GM19372 (cell line): Measurements from ENCODE around the gene SLC4A3.
"Not testable (repeated sequence)": the region's sequence is repeated elsewhere in the genome, so short reads cannot be mapped to it uniquely, and the experiment has no call there.

Experiments used
- ATAC-seq: cut with Tn5 transposase; IDR thresholded peaks from one replicate; pipeline ENCODE4 v1.9.1; 2021; ENCODE audit warnings: mild to moderate bottlenecking, low read depth, moderate library complexity; ENCODE audit not compliant: unreplicated experiment

SLC4A3 gene

DNA sequence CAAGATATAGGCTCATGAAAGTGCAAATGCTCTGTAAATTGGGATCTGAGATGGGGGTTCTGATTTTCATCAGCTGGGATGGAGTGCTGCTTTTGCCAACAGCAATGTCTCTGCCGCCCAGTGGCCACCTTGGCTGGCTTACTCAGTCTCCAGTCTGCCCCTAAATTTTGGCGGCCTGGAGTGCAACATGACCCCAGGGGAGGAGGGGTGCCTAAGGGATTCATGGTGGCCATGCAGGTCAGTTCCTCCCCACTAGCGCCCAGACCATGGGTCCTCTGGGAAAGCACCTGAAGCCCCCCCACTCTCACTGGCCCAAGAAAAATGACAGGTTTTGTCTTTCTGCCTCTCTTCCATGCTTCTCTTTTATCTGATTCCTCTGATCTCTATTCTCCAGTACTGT lies 45.0 kb downstream of the SLC4A3 start:
- ATAC-seq: no peak

DNA sequence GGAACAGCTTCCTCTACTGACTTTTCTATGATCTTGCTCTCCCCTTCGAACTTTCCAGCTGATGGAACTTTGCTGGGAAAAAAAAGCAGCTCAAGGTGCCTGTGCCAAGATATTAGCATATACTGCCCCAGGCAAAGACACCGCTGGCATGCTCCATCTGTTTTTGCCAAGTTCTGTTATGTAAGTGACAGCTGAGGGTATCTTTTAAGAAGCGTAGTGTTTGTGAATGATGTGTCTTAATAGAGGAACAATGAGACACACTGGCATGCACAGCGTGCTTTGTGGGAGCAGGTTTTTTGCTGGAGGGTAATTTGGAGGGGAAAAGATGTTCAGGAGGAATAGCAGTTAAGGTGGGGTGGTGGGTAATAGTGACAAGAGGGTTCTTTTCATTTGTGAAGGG lies 47.8 kb downstream of the SLC4A3 start:
- no peak for ATAC-seq

DNA sequence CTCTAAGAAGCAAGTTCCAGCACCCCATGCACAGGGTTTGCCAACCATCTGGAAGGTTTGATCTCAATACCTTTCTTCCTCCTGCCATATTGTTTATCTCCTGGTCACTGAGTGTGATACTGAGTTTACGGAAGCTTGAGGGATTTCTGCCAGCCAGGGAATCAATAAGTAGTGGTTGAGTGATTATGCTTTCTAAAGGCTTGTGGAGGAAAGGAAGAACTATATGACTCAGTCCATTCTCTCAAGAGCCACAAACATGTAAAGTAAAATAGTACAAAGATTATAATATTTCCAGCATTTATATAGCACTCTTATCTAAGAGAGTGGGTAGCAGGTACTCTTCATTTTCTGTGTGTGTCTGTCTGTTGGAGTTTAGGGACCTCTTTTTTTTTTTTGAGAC lies 49.2 kb downstream of the SLC4A3 start:
- no peak for ATAC-seq

DNA sequence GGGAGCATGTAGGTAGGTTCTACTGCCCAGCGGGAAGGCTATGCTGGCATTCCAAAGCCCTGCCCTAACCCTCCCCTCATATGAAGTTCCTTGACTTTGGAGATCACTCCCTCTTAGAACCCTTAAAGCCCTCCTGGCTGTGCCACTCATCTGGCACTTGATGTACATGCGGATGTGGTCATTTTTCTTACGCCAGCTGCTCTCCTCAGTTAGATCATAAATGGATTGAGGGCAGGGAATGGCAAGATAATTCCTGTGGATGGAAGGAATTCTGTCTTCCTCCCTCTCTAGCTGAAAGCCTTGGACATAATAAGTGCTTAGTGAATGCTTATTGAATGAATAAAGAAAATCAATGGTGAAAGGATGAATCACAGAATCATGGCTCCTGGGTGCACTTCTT lies 51.6 kb downstream of the SLC4A3 start:
- no peak for ATAC-seq

DNA sequence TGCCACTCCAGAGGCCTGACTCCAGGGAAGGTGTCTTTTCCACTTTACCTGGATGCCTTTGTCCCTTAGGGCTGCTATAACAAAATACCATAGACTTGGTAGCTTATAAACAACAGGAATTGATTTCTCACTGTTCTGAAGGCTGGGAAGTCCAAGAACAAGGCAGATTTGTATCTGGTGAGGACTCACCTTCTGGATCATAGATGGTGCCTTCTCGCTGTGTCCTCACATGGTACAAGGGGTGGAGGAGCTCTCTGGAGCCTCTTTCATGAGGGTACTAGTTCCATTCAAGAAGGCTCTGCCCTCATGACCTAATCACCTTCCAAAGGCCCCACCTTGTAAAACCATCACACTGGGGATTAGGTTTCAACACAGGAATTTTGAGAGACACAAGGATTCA lies 52.1 kb downstream of the SLC4A3 start:
- ATAC-seq: no peak

DNA sequence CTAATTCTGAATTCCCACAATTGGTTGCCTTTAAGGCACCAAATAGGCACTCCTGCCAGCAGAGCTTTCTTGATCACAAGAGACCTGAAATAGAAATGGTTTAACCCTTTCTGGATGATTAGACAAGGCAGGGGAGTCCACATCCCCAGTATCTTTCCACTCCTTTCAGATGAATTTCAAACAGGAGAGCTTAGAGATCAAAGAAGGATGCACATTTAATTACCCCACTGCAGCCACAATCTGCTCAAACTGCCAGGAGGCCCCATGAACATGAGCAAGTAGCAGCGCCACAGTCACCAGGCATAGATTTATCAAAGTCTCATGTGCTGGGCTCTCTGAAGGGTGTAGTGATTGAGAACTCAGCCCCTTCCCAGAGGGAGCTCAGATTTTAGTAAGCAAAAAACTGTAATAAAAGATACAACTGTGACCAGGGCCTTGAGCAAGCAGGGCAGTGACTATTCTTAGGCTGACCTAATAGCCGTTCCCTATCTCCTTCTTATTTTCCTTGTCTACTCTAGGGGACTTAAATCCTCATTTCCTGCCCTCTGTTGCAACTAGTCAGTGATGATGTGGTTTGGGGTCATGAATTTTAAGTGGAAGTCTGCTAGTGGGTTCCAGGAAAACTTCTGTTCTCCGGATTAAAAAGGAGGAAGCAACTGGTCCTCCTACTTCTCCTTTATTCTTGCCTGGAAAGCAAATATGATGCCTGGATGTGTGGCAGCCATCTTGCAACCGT lies 53.7 kb downstream of the SLC4A3 start:
- no peak for ATAC-seq

DNA sequence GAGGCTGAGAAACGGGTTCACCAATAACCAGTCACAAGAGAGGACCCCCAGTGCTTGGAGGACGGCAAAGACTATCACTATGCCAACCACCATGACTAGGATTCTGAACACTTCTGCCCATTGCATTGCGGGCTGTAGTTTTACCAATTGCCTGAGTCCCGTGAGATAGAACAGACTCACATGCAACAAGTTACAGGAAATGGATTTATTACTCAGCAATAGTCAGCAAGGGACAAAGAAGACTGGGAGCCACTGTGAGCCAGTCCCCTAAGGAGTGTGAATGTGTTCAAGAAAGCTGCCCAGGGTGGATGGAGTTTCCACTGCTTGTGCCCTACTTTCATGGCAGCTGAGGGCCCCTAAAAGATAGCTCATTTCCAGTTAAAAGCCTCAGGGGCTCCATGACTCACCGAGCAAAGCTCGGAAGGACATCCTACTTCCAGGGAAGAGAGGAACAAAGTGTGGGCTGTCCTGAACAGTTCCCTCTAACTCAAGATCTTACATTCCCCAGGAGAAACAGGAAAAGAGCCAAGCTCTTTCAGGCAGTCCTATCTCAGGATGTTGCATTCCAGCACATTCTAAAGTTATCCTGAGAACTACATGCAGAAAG lies 54.4 kb downstream of the SLC4A3 start:
- ATAC-seq: no peak

DNA sequence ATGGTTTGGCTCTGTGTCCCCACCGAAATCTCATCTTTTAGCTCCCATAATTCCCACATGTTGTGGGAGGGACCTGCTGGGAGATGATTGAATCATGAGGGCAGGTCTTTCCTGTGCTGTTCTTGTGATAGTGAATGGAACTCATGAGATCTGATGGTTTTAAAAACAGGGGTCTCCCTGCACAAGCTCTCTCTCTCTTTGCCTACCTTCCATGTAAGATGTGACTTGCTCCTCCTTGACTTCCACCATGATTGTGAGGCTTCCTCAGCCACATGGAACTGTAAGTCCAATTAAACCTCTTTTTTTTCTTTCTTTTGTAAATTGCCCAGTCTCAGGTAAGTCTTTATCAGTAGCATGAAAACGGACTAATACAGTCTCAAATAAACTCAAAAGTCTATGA lies 56.0 kb downstream of the SLC4A3 start:
- ATAC-seq: not testable (repeated sequence)

DNA sequence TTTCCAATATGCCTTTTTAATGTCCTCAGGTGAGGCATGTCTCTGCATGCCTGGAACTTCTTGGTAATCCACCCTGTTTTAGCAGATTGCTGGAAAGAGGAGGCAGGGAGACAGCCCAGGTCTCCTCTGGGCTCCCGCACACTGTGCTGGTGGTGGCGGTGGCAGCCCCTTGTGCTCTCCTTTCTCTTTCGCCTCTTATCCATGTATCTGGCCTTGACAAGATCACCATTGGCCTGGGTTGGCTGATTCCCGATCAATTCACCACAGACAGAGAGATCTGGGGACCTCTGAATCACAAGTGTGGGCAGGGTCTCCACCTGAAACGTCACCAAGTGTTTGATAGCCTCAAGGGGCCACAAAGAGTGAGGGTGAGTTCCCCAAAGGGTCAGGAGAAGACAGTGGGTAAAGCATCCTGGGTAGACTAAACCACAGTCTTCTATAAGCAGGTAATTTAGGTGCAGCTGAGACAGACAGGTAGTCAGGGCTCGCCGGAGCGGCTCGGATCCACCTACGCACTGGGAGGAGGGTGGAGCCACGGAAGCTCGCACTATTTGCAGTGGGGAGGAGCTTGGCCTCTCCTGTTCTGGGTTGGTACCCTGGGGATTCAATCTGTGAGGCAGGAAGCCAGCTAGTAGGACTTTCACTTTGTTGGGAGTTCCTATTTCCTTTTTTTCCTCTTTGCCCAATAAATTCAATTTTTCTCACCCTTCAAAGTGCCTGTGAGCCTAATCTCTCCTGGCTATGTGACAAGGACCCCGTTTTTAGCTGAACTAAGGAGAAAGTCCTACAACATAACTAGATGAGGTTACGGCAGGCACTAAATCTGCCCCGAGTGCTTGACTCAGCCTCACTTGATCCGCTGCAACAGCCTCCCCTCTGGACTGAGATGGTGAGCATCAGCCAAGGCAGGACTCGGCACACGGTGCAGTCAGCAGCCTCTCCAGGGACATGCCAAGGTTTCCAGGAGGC lies 57.6 kb downstream of the SLC4A3 start:
- peak; percentile 97 for ATAC-seq

DNA sequence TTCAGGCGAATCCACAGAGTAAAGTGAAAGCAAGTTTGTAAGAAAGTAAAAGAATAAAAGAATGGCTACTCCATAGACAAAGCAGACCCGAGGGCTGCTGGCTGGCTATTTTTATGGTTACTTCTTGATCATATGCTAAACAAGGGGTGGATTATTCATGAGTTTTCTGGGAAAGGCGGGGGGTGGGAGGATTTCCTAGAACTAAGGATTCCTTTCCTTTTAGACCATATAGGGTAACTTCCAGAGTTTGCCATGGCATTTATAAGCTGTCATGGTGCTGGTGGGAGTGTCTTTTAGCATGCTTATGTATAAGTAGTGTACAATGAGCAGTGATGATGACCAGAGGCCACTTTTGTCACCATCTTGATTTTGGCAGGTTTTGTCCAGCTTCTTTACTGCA lies 59.8 kb downstream of the SLC4A3 start:
- no peak for ATAC-seq

DNA sequence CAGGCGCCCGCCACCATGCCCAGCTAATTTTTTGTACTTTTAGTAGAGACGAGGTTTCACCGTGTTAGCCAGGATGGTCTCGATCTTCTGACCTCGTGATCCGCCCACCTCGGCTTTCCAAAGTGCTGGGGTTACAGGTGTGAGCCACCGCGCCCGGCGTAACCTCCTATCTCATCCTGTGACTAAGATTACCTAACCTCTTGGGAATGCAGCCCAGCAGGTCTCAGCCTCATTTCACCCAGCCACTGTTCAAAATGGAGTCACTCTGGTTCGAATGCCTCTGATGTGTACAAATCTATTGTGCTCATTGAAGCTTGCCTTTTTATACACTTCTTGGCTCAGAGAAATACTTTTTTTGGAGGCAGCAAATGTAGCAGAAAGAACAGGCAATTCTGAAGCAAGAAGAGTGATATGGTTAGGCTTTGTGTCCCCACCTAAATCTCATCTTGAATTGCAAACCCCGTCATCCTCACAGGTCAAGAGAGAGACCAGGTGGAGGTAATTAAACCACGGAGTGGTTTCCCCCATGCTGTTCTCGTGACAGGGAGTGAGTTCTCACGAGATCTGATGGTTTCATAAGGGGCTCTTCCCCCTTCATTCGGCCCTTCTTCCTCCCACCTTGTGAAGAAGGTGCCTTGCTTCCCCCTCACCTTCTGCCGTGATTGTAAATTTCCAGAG lies 60.6 kb downstream of the SLC4A3 start:
- ATAC-seq: no peak

DNA sequence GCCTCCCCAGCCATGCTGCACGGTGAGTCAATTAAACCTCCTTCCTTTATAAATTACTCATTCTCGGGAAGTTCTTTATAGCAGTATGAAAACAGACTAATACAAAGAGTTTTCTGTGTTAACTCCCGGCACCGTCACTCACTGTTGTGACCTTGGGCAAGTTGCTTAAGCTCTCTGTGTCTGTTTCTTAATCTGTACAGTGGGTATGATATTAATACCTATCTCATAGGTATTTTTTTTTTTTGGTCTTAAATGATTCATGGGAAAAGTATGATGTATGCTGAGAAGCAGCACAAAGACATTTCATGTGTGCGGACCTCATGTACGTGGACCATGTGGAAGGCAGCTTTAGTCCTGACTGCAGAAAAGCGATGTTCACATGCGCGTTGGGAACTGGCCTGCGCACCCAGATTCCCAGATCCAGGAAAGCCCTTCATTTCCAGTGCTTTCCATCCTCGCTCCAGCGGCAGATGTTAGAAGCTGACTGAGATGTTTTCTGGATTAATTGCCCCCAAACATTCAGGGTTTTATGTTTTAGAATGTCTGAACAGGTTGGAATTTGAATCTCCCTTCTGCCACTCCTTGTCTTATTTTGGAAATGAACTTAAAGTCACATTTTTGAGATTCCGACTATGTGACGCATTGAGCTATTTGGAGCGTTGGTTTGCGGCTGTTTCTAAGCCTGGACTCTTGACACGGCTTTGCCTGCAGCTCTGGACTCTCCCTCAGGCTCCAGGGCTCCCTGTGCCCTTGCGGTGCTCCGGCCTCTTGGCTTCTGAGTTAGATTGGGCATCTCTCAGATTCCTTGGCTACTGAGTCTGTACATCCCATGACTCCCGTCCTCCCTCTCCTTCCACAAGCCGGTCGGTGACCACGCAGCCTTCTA lies 61.4 kb downstream of the SLC4A3 start:
- ATAC-seq: no peak

DNA sequence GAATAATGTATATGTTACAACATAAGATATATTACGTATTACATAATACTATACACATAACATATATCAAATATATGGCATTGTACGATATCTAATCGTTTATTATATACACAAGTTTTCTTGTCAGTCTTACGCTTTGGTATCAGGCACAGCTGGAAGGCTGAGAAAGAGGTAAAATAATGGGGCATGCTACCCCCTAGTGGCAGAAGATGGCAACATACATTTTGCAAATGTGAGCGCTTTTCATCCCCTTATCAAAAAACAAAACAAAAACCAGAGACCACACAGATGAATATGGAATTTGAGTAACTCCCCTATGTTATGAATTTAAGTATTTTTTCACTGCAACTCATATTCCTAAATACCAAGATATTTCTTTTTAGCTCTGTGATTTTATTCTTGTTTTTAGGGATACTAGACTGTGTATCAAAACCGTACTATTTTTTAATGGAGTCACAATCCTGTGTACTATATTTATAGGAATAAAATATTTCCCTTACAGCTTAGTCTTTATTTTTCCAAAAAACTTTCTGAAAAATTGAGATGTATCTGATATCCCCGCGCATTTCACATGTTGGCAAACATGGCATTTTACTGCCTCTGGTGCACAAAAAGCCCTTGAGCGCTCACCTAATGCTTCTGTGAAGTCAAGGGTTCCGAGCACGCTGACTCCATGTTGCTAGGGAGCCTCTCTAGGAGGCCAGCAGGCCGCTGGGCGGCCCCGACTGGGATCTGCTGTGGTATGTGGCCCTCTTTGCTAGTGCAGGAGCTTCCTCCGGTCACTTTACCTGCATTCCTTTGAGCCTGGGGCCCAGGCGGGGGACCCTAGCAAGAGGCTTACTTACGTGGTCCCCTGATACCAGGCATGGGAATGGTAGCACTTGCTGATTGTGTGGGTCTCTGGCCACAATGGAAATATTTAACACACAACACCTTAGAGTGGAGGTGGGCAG lies 62.5 kb downstream of the SLC4A3 start:
- ATAC-seq: peak; percentile 41

DNA sequence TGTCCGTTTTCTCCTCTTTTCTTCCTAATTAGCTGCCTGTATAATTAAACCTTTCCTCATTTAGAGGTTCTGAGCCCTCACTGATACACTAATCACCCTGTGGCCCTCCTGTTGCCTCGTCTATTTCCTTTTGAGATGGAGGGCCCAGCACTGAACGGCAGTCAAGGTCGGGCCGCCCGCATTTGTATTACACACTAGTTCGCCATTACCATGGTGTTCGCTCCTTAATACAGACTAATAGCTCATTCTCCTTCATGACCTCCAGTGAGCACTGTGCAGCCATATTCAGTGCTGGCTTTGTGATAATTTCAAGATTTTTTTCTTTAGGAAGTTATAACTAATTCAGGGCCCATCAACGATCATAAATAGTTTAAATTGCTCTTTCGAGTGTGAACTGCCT lies 64.1 kb downstream of the SLC4A3 start:
- ATAC-seq: no peak
